ENCODE measurements around the gene NEXMIF.
"Not testable (repeated sequence)": the region's sequence is repeated elsewhere in the genome, so short reads cannot be mapped to it uniquely, and the experiment has no call there.

NEXMIF gene

GRCh38 chrX:74925225-74926088 is at the start of gene NEXMIF:
TSS of gene NEXMIF (minus strand) at chrX:74925452.
- DNase-seq (ENCODE audit: low read depth in 2 of 2): peak in 1 of 2 donors; percentile 2

- DNase-seq (ENCODE audit: low read depth in 2 of 2): not testable (repeated sequence)
These were observed 36.7 kb upstream of the NEXMIF start for GRCh38 chrX:74961962-74962361.

DNA sequence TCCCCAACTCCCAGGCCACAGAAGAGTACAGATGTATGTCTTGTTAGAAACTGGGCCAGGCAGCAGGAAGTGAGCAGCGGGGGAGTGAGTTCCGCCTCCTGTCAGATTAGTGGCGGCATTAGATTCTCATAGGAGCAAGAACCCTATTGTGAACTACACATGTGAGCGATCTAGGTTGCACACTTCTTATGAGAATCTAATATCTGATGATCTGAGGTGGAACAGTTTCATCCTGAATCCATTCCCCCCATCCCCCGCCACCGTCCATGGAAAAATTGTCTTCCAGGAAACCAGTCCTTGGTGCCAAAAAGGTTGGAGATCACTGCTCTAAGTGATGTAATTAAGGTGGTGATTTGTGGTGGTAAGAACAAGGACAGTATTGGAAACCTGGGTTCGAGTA is 24.5 kb upstream of the NEXMIF start:
- DNase-seq (ENCODE audit: low read depth in 2 of 2): no peak

- DNase-seq (ENCODE audit: low read depth in 2 of 2): no peak
These were observed 15.2 kb upstream of the NEXMIF start for GRCh38 chrX:74940414-74940813.

DNA sequence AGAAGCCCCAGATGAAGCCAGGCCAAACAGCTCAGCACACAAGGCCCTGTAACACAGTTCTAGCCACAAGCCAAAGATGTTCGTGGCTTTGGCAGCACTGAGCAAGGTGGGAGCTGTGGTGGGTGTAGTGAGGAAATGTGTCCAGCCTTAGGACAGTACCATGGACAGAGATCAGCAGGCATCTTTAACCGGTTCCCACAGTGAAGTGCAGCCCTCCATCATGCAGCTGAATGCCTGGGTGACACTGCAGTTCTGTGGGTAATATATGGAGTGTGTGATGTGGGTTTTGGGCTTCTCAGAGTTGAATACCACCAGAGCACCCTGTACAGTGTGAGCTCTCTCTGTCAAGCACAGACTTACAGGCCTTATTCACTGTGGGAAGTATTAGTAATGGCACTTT is 6.0 kb upstream of the NEXMIF start:
- no peak for DNase-seq (ENCODE audit: low read depth in 2 of 2)

DNA sequence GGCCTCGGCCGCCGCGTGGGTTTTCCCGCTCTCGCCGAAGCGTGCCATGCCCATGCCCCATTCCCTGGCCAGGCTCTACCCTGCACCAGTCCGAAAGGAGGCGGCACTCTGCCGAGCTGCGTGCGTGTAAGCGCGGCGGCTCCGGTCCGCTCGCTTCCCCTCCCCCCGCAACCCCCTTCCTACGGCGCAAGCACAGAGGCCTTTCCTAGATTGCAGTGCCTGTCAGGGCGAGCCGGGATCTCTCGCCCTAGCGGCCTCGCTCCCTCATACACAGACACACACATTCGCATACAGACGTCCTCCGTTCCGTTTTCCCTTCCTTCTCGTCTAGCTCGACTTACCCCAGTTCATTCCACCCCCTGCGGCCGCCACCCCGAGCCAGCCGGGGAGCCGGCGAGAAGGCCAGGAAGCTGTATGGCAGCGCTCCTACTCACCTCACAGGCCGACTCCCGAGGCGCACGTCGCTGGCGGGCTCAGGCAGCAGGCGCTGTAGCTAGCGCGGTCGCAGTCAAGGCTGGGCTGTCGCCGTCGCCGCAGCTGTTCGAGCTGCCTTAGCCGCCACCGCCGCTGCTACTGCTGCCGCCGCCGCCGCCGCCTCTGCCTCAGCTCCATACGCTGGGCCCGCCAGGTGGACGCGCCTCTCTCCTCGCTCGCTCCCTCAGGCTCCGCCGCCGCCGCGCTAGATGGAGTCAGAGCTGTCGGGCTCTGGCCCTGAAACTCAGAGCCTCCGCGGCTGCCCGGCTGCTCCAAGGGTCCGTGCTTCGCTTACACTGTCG is 615 bp downstream of the NEXMIF start:
- DNase-seq (ENCODE audit: low read depth in 2 of 2): peak in 1 of 2 donors; percentile 10

- DNase-seq (ENCODE audit: low read depth in 2 of 2): peak in 1 of 2 donors; percentile 1
These were observed 1.3 kb downstream of the NEXMIF start for GRCh38 chrX:74923942-74924448.

DNA sequence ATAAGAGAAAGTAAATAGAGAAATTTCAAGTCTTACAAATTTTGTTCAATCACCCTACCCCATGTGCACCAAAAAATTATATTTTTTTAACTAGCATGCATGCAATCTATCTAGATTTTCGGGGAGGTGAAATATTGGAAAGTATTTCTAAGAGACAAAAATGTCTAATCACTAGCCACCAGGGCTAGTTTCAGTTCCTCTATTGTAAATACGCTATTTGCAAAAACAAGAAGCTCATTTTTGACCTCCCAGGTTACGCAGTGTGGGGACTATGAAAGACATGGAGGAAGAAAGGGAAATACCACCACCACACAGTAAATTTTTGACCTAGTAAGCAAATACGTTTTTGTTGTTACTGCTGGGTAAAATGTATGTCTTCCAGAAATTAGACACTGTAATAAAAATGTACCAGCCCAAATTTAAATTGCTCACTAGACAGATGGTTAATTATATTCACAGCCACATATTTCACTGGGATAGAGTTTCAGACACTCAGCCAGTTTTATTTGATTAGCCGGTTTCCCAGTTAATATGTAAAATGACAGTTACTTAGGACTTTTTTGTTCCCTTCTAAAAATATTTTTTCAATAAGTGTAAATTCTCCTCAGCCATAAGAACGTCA is 2.2 kb downstream of the NEXMIF start:
- DNase-seq (ENCODE audit: low read depth in 2 of 2): no peak

GRCh38 chrX:74911494-74911893 is 13.8 kb downstream of the NEXMIF start:
- no peak for DNase-seq (ENCODE audit: low read depth in 2 of 2)

DNA sequence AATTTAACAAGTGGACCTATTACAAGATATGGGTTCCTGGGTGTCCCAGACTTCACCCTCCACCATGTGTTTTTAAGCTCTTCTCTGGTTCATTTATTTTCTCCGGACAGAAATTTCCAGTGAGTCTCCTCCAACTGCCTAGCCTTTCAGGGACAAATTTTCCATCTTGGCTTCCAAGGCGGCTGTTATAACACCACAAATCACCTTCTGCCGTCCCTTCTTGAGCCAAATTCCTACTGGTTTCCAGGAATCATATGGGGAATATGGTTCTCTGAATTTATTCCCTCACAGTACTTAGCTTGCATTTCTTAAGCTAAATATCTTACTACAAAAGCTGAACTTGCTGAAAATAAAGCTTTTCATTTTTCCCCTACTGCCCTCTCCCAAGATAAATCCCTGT is 18.8 kb downstream of the NEXMIF start:
- no peak for DNase-seq (ENCODE audit: low read depth in 2 of 2)

- DNase-seq (ENCODE audit: low read depth in 2 of 2): no peak
These were observed 22.4 kb downstream of the NEXMIF start for GRCh38 chrX:74902806-74903205.

- DNase-seq (ENCODE audit: low read depth in 2 of 2): no peak
These were observed 32.7 kb downstream of the NEXMIF start for GRCh38 chrX:74892561-74892960.

- DNase-seq (ENCODE audit: low read depth in 2 of 2): no peak
These were observed 34.4 kb downstream of the NEXMIF start for GRCh38 chrX:74890676-74891430.

- DNase-seq (ENCODE audit: low read depth in 2 of 2): not testable (repeated sequence)
These were observed 42.9 kb downstream of the NEXMIF start for GRCh38 chrX:74882383-74882782.

DNA sequence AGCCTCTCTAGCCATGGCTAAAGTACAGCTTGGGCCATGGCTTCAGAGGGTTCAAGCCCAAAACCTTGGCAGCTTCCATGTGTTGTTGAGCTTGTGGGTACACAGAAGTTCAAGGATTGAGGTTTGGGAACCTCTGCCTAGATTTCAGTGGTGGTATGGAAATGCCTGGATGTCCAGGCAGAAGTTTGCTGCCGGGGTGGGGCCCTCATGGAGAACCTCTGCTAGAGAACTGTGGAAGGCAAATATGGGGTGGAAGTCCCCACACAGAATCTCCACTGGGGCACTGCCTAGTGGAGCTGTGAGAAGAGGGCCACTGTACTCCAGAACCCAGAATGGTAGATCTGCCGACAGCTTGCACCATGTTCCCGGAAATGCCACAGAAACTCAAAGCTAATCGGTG is 59.5 kb downstream of the NEXMIF start:
- no peak for DNase-seq (ENCODE audit: low read depth in 2 of 2)

DNA sequence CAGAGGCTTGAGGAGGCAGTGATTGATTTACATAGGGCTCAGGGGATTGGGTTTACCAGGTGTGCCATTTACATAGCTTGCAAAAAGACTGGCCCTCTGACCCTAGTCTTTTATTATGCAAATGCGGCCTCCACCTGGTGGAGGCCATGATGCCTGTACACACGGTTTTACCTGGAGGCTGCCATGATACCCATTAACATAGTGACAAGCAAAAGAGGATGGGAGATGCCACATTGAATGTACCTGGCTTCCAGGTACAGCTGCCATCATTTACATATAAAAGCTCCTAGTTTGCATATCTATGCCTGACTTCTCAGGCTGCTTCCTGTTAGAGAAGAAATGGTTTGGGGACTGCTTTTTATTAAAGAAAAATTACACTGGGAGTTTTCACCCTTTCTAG is 72.0 kb downstream of the NEXMIF start:
- no peak for DNase-seq (ENCODE audit: low read depth in 2 of 2)

DNA sequence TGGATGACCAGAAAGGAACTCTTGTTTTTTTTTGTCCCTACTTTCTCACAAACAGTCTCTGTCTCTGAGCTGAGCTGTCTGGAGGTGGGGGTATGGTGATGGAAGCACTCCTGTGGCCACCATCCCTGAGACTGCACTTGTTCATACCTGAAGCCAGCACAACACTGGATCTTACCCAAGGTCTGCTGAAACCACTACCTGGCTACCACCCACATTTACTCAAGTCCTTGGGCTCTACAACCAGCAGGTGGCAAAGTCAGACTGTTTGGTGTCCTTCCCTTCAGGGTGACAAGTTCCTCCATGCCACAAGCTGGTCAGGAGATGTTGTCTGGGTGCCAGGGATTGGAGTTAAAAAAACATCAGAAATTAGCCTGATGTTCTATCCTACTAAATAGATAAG is 89.7 kb downstream of the NEXMIF start:
- no peak for DNase-seq (ENCODE audit: low read depth in 2 of 2)

GRCh38 chrX:74819797-74820196 is 105.5 kb downstream of the NEXMIF start:
- DNase-seq (ENCODE audit: low read depth in 2 of 2): not testable (repeated sequence)

- no peak for DNase-seq (ENCODE audit: low read depth in 2 of 2)
These were observed 110.6 kb downstream of the NEXMIF start for GRCh38 chrX:74814681-74815080.

DNA sequence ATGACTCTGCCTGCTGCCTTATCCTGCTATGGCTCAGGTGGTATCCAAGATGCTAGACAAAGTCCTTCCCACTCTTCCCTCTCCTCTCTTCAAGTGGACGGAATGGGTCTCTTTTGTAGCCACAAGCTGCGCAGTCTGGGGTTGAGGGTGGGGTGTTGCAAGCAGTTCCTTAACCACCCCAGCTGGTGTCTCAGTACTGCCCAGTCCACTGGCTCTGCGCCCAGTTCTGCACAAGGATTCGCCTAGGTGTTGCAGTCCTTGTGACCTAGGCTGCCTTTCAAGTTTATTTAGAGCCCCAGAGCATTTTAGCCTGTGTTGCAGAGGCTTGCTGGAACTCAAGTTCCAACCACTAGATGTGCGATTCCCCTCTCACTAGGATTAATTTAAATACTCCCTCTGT is 120.7 kb downstream of the NEXMIF start:
- no peak for DNase-seq (ENCODE audit: low read depth in 2 of 2)

- no peak for DNase-seq (ENCODE audit: low read depth in 2 of 2)
These were observed 125.2 kb downstream of the NEXMIF start for GRCh38 chrX:74800062-74800461.
